DND-41 (cell line): ENCODE results near the gene MINDY4B.

Experiments used
- ATAC-seq: fragments of 200-7000 bp; cut with Tn5 transposase; 3 replicates; pipeline ENCODE4 v1.9.1; 2021; ENCODE audit warnings: low read depth; ENCODE audit not compliant: insufficient read depth
- DNase-seq: peaks from one replicate; pipeline ENCODE4 v3.0.0-alpha.2; 2020
- H2AFZ ChIP-seq: 2 replicates; pipeline ENCODE4 v1.6.0; 2012; ENCODE audit warnings: low read depth, low read length
- H3K27ac ChIP-seq: 2 replicates; pipeline ENCODE4 v1.5.1; 2012; ENCODE audit warnings: low read length, inconsistent platforms
- H3K27me3 ChIP-seq: fragments of 200-600 bp; sonication (generic); 2 replicates; pipeline ENCODE4 v1.6.0; 2012; ENCODE audit warnings: low read length, mild to moderate bottlenecking, inconsistent platforms; ENCODE audit not compliant: insufficient read depth, poor library complexity
- H3K36me3 ChIP-seq: 2 replicates; pipeline ENCODE4 v1.5.1; 2012; ENCODE audit warnings: low read length, inconsistent platforms; ENCODE audit not compliant: insufficient read depth
- H3K4me1 ChIP-seq: 2 replicates; pipeline ENCODE4 v1.5.1; 2012; ENCODE audit warnings: mild to moderate bottlenecking, low read length; ENCODE audit not compliant: insufficient read depth
- H3K4me2 ChIP-seq: 2 replicates; pipeline ENCODE4 v1.6.0; 2012; ENCODE audit warnings: mild to moderate bottlenecking, moderate library complexity, low read length, inconsistent platforms; ENCODE audit not compliant: insufficient read depth
- H3K4me3 ChIP-seq, 2 experiments: fragments of 200-600 bp in 1 of 2; shearing (Covaris generic) in 1 of 2; 2 replicates each; pipeline ENCODE4 v1.5.1; 2012 to 2016; ENCODE audit warnings: inconsistent platforms in 2 of 2, low read length in 2 of 2, mild to moderate bottlenecking in 2 of 2, low read depth in 1 of 2, moderate library complexity in 1 of 2
- H3K79me2 ChIP-seq: 2 replicates; pipeline ENCODE4 v1.6.0; 2012; ENCODE audit warnings: low read length, inconsistent platforms; ENCODE audit not compliant: insufficient read depth
- H3K9ac ChIP-seq: 2 replicates; pipeline ENCODE4 v1.6.0; 2012; ENCODE audit warnings: low read depth, mild to moderate bottlenecking, inconsistent platforms, low read length, moderate library complexity
- H3K9me3 ChIP-seq: 2 replicates; pipeline ENCODE4 v1.5.1; 2012; ENCODE audit warnings: low read length, moderate library complexity, mild to moderate bottlenecking, inconsistent platforms; ENCODE audit not compliant: insufficient read depth, severe bottlenecking
- H4K20me1 ChIP-seq: 2 replicates; pipeline ENCODE4 v1.6.0; 2012; ENCODE audit warnings: low read length; ENCODE audit not compliant: insufficient read depth
- CTCF ChIP-seq: IDR thresholded peaks from 2 replicates; pipeline ENCODE4 v1.5.1; 2012; ENCODE audit warnings: borderline replicate concordance, low read length, moderate library complexity, mild to moderate bottlenecking; ENCODE audit not compliant: poor library complexity, severe bottlenecking; ENCODE audit errors: extremely low read depth
- EZH2 ChIP-seq: IDR thresholded peaks from 3 replicates; pipeline ENCODE4 v1.6.1; 2012; ENCODE audit warnings: borderline replicate concordance, low read depth, mild to moderate bottlenecking, moderate library complexity, low read length, inconsistent platforms; ENCODE audit not compliant: severe bottlenecking

MINDY4B gene

GRCh38 chr3:150942221-150942620 lies 37.0 kb upstream of the MINDY4B start:
- Histone ChIP-seq H3K9ac (no peak overlapping the region), H3K27ac (no peak overlapping the region), H3K9me3 (peaks cover 3% of the 10 kb centered on the region), H3K4me1 (no peaks in the 10 kb centered on the region), H2AFZ (no peak overlapping the region), H3K79me2 (no peaks in the 10 kb centered on the region), H3K36me3 (no peaks in the 10 kb centered on the region), H3K27me3 (peaks cover 15% of the 10 kb centered on the region), H3K4me3 (no peak overlapping the region), H3K4me2 (no peak overlapping the region), H4K20me1 (no peaks in the 10 kb centered on the region)
- no peak for TF ChIP-seq EZH2
- DNase-seq = no peak
- ATAC-seq = no peak

DNA sequence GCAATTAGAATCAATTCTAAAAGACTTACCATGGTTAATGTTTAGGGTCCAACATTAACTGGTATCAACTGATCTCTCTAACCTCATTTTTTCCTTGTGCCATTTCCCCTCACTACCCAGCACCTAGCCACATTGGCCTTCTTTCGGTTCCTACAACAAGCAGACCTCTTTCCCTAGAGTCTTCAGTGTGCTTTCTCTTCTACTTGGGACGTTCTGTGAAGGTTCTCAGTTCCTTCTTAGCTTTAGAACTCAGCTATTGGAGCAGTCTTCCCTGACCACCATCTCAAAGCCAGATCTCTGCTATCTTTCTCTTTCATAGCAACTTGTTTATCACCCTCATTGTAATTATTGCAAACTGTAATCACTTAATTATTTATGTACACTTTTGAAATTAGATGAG lies 31.5 kb upstream of the MINDY4B start:
- no peaks in the 10 kb centered on the region for H3K36me3 ChIP-seq
- H4K20me1 ChIP-seq = no peaks in the 10 kb centered on the region
- no peaks in the 10 kb centered on the region for H3K79me2 ChIP-seq
- H3K27ac ChIP-seq = no peak overlapping the region
- H3K27me3 ChIP-seq = peaks cover 32% of the 10 kb centered on the region
- no peak overlapping the region for H3K4me2 ChIP-seq
- no peak for ATAC-seq
- no peak overlapping the region for H3K9ac ChIP-seq
- H3K9me3 ChIP-seq = no peaks in the 10 kb centered on the region
- TF ChIP-seq EZH2 (no peak), CTCF (no peak)
- DNase-seq = no peak
- no peaks in the 10 kb centered on the region for H3K4me1 ChIP-seq
- H2AFZ ChIP-seq = no peak overlapping the region
- no peak overlapping the region for H3K4me3 ChIP-seq

- no peak for ATAC-seq
- Histone ChIP-seq H3K4me2 (no peak overlapping the region), H3K27ac (no peak overlapping the region), H3K36me3 (no peaks in the 10 kb centered on the region), H4K20me1 (no peaks in the 10 kb centered on the region), H3K9me3 (no peaks in the 10 kb centered on the region), H3K27me3 (peaks cover 32% of the 10 kb centered on the region), H3K4me1 (no peaks in the 10 kb centered on the region), H3K9ac (no peak overlapping the region), H2AFZ (no peak overlapping the region), H3K79me2 (no peaks in the 10 kb centered on the region), H3K4me3 (no peak overlapping the region)
- TF ChIP-seq CTCF (no peak), EZH2 (no peak)
- no peak for DNase-seq
Observed at GRCh38 chr3:150933473-150933995, 28.3 kb upstream of the MINDY4B start.

- DNase-seq (no peak), ATAC-seq (no peak)
- no peaks in the 10 kb centered on the region for H3K4me1 ChIP-seq
- no peak overlapping the region for H3K4me3 ChIP-seq
- H3K79me2 ChIP-seq = no peaks in the 10 kb centered on the region
- H3K36me3 ChIP-seq = no peaks in the 10 kb centered on the region
- H4K20me1 ChIP-seq = no peaks in the 10 kb centered on the region
- H3K9me3 ChIP-seq = no peaks in the 10 kb centered on the region
- TF ChIP-seq CTCF (no peak), EZH2 (no peak)
- H3K27me3 ChIP-seq = peaks cover 33% of the 10 kb centered on the region
- H2AFZ ChIP-seq = no peak overlapping the region
- H3K4me2 ChIP-seq = no peak overlapping the region
- no peak overlapping the region for H3K27ac ChIP-seq
- no peak overlapping the region for H3K9ac ChIP-seq
Observed at GRCh38 chr3:150931745-150932144, 26.5 kb upstream of the MINDY4B start.
